A673 (cell line): ENCODE measurements around the gene UMAD1. TPM values are rescaled to one million over a fixed set of nuclear protein-coding genes. Genes with fewer than 3 reads are reported as not detected.

Experiments used
- BruUV-seq: library from RNA; stranded (reverse); fragments of 400-500 nt; replicated peaks from 2 replicates; lab custom pipeline; 2021; lab: Mats Ljungman, UMichigan
- CTCF ChIA-PET: fragments of 300-600 bp; sonication (Branson Sonifier 250); formaldehyde crosslinking; loops from one replicate; lab custom pipeline; 2022; ENCODE audit warnings: antibody characterized with exemption; lab: Charles Lee
- POLR2A ChIA-PET: fragments of 300-600 bp; sonication (Branson Sonifier 250); formaldehyde crosslinking; loops from one replicate; lab custom pipeline; 2022; ENCODE audit warnings: antibody characterized with exemption; ENCODE audit not compliant: low non-redundant PET; lab: Charles Lee
- DNase-seq: peaks from one replicate; pipeline ENCODE4 v3.0.0-alpha.2; 2015; ENCODE audit warnings: low spot score
- H3K27ac ChIP-seq: fragments of 200-600 bp; sonication (generic); 2 replicates; pipeline ENCODE4 v1.5.1; 2016; ENCODE audit warnings: mixed run types, low read depth, mild to moderate bottlenecking, mixed read lengths, antibody characterized with exemption, low read length; ENCODE audit not compliant: poor library complexity, severe bottlenecking
- H3K27me3 ChIP-seq: fragments of 200-600 bp; sonication (generic); replicated peaks from 2 replicates; pipeline ENCODE4 v1.6.1; 2017; ENCODE audit warnings: mixed run types, low read depth, mild to moderate bottlenecking, mixed read lengths, antibody characterized with exemption, low read length; ENCODE audit not compliant: insufficient read depth, poor library complexity
- H3K36me3 ChIP-seq: fragments of 200-600 bp; sonication (generic); 2 replicates; pipeline ENCODE4 v1.6.1; 2016; ENCODE audit warnings: mixed run types, mild to moderate bottlenecking, mixed read lengths, antibody characterized with exemption, low read length; ENCODE audit not compliant: insufficient read depth, poor library complexity, severe bottlenecking
- H3K4me1 ChIP-seq: fragments of 200-600 bp; sonication (generic); 2 replicates; pipeline ENCODE4 v1.6.1; 2017; ENCODE audit warnings: mixed run types, mild to moderate bottlenecking, mixed read lengths, antibody characterized with exemption, low read length; ENCODE audit not compliant: insufficient read depth, poor library complexity, severe bottlenecking
- H3K4me3 ChIP-seq: fragments of 200-600 bp; sonication (generic); 2 replicates; pipeline ENCODE4 v1.5.1; 2016; ENCODE audit warnings: low read depth, mixed run types, mild to moderate bottlenecking, mixed read lengths, low read length; ENCODE audit not compliant: poor library complexity, severe bottlenecking
- H3K9me3 ChIP-seq: fragments of 200-600 bp; sonication (generic); 2 replicates; pipeline ENCODE4 v1.6.1; 2016; ENCODE audit warnings: mixed run types, low read depth, mild to moderate bottlenecking, mixed read lengths, antibody characterized with exemption, low read length; ENCODE audit not compliant: poor library complexity, severe bottlenecking
- CTCF ChIP-seq: fragments of 300-800, 200-600 bp; sonication (generic); conservative IDR thresholded peaks from 2 replicates; pipeline ENCODE4 v1.5.1; 2017; ENCODE audit warnings: low read depth, mild to moderate bottlenecking, antibody characterized with exemption, low read length, moderate library complexity, mixed read lengths
- EZH2 ChIP-seq: fragments of 200-600 bp; sonication (generic); IDR thresholded peaks from 2 replicates; pipeline ENCODE4 v1.6.1; 2017; ENCODE audit warnings: borderline replicate concordance, low read depth, mild to moderate bottlenecking, mixed read lengths, antibody characterized with exemption, low read length; ENCODE audit not compliant: poor library complexity, severe bottlenecking
- intact Hi-C: fragments of 100-400 bp; cut with micrococcal nuclease; formaldehyde crosslinking; loops from one replicate; pipeline ENCODE4 v1.10.0; 2022; ENCODE audit not compliant: unreplicated experiment
- total RNA-seq: library from RNA; stranded (reverse); gene quantifications from 2 replicates; pipeline ENCODE4 v1.2.3, GENCODE V29; 2021

The UMAD1 gene
- total RNA-seq, 1 experiment from 2014 or later = 13.5 TPM

GRCh38 chr7:7851381-7851780 lies 210.8 kb downstream of the UMAD1 start:
- TF ChIP-seq CTCF (no peak), EZH2 (no peak)

GRCh38 chr7:7851991-7852390 lies 211.4 kb downstream of the UMAD1 start:
- intact Hi-C loops = no loop called here
- DNase-seq = no peak
- POLR2A ChIA-PET = no interaction called here

More at GRCh38 chr7:7851381-7851780, 210.8 kb downstream of the UMAD1 start:
- Histone ChIP-seq H3K4me3 (no peak overlapping the region), H3K27ac (no peak overlapping the region), H3K4me1 (no peaks in the 10 kb centered on the region), H3K27me3 (no peaks in the 10 kb centered on the region), H3K9me3 (peaks cover 8% of the 10 kb centered on the region), H3K36me3 (no peaks in the 10 kb centered on the region)
- intact Hi-C loops = no loop called here
- no TSS peak for BruUV-seq
- ChIA-PET POLR2A (no interaction called here), CTCF (no interaction called here)
- peak; percentile 12 for DNase-seq

GRCh38 chr7:7857143-7857583 lies 216.6 kb downstream of the UMAD1 start:
- CTCF ChIA-PET = no interaction called here
- Histone ChIP-seq H3K27ac (no peak overlapping the region), H3K27me3 (no peaks in the 10 kb centered on the region), H3K9me3 (peaks cover 8% of the 10 kb centered on the region), H3K4me1 (no peaks in the 10 kb centered on the region), H3K36me3 (no peaks in the 10 kb centered on the region), H3K4me3 (no peak overlapping the region)
- DNase-seq = peak; percentile 5
- TF ChIP-seq CTCF (no peak), EZH2 (no peak)
- POLR2A ChIA-PET = no interaction called here
- intact Hi-C loops = no loop called here
- no TSS peak for BruUV-seq

More at GRCh38 chr7:7851991-7852390, 211.4 kb downstream of the UMAD1 start:
- CTCF ChIA-PET = no interaction called here
- peaks cover 8% of the 10 kb centered on the region for H3K9me3 ChIP-seq
- no peaks in the 10 kb centered on the region for H3K4me1 ChIP-seq
- no peak overlapping the region for H3K4me3 ChIP-seq
- no peaks in the 10 kb centered on the region for H3K36me3 ChIP-seq
- TF ChIP-seq CTCF (no peak), EZH2 (no peak)
- no peaks in the 10 kb centered on the region for H3K27me3 ChIP-seq
- BruUV-seq = no TSS peak
- H3K27ac ChIP-seq = no peak overlapping the region
